HCT116 (cell line): ENCODE measurements around the gene TMC1. TPM values are rescaled to one million over a fixed set of nuclear protein-coding genes. Genes with fewer than 3 reads are reported as not detected.

ENCODE experiments used
- ATAC-seq: fragments of 200-7000 bp; cut with Tn5 transposase; 2 replicates; pipeline ENCODE4 v1.9.1; 2020; ENCODE audit warnings: mild to moderate bottlenecking, moderate library complexity
- BruUV-seq: library from RNA; stranded (reverse); fragments of 400-500 nt; replicated peaks from 2 replicates; lab custom pipeline; 2021; lab: Mats Ljungman, UMichigan
- CTCF ChIA-PET: fragments of 300-600 bp; sonication (Branson Sonifier 250); formaldehyde crosslinking; loops from one replicate; lab custom pipeline; 2021; ENCODE audit warnings: antibody characterized with exemption; lab: Charles Lee
- POLR2A ChIA-PET: fragments of 300-600, 350-600 bp; sonication (Branson Sonifier 250); formaldehyde crosslinking; loops from one replicate; lab custom pipeline; 2021; ENCODE audit warnings: antibody characterized with exemption; lab: Charles Lee
- RAD21 ChIA-PET, 2 experiments: fragments of 300-600 bp; sonication (Branson Sonifier 250); formaldehyde crosslinking; loops; one replicate each; lab custom pipeline; 2023; ENCODE audit warnings: low total read pairs in 2 of 2; ENCODE audit not compliant: uncharacterized antibody in 2 of 2, unreplicated experiment in 2 of 2, low non-redundant PET in 1 of 2; lab: Charles Lee
- DNase-seq: peaks from one replicate; pipeline ENCODE4 v3.0.0-alpha.2; 2010; ENCODE audit warnings: low read depth, low spot score
- H2AFZ ChIP-seq: fragments of 200-600 bp; shearing (Covaris generic), sonication (generic); 2 replicates; pipeline ENCODE4 v1.6.1; 2017; ENCODE audit warnings: low read depth, mixed run types, mixed read lengths, antibody characterized with exemption, low read length; ENCODE audit not compliant: poor library complexity, severe bottlenecking
- H3K27ac ChIP-seq: 2 replicates; pipeline ENCODE4 v1.5.1; 2012; ENCODE audit warnings: low read depth, low read length
- H3K27me3 ChIP-seq: fragments of 200-600 bp; sonication (generic); 2 replicates; pipeline ENCODE4 v1.6.1; 2016; ENCODE audit warnings: mixed run types, low read length, mixed read lengths; ENCODE audit not compliant: insufficient read depth
- H3K36me3 ChIP-seq, 2 experiments: fragments of 200-500 bp in 1 of 2; fragments of 200-600 bp in 1 of 2; sonication (Bioruptor generic) in 1 of 2; sonication (generic) in 1 of 2; 2 replicates each; pipeline versions ENCODE4 v1.5.1 to v1.6.1; 2014 to 2016; ENCODE audit warnings: low read length in 2 of 2, inconsistent platforms in 1 of 2, mixed read lengths in 1 of 2, mixed run types in 1 of 2; ENCODE audit not compliant: insufficient read depth in 2 of 2, control insufficient read depth in 1 of 2
- H3K4me1 ChIP-seq, 2 experiments: fragments of 200-600 bp in 1 of 2; sonication (generic) in 1 of 2; 2 replicates each; pipeline versions ENCODE4 v1.5.1 to v1.6.1; 2012 to 2017; ENCODE audit warnings: low read length in 2 of 2, inconsistent platforms in 1 of 2, mild to moderate bottlenecking in 1 of 2, mixed read lengths in 1 of 2, mixed run types in 1 of 2, moderate library complexity in 1 of 2; ENCODE audit not compliant: insufficient read depth in 2 of 2, control insufficient read depth in 1 of 2
- H3K4me2 ChIP-seq: fragments of 200-600 bp; sonication (generic); 2 replicates; pipeline ENCODE4 v1.6.1; 2017; ENCODE audit warnings: mixed run types, low read length, mixed read lengths
- H3K4me3 ChIP-seq, 2 experiments: fragments of 200-600 bp in 1 of 2; sonication (generic) in 1 of 2; replicated peaks in 1 of 2; 2 replicates each; pipeline ENCODE4 v1.5.1; 2011 to 2016; ENCODE audit warnings: low read length in 2 of 2, control low read depth in 1 of 2, low read depth in 1 of 2, mild to moderate bottlenecking in 1 of 2, mixed read lengths in 1 of 2, mixed run types in 1 of 2
- H3K79me2 ChIP-seq: fragments of 200-600 bp; sonication (generic); 2 replicates; pipeline ENCODE4 v1.6.1; 2017; ENCODE audit warnings: mild to moderate bottlenecking, mixed run types, low read length, moderate library complexity, mixed read lengths; ENCODE audit not compliant: insufficient read depth
- H3K9ac ChIP-seq: fragments of 200-600 bp; sonication (generic); 2 replicates; pipeline ENCODE4 v1.6.1; 2016; ENCODE audit warnings: low read length, mixed read lengths
- H3K9me2 ChIP-seq: fragments of 200-600 bp; sonication (generic), shearing (Covaris generic); 2 replicates; pipeline ENCODE4 v1.6.1; 2017; ENCODE audit warnings: mixed run types, mild to moderate bottlenecking, moderate library complexity; ENCODE audit not compliant: insufficient read depth
- H3K9me3 ChIP-seq, 2 experiments: fragments of 200-500 bp in 1 of 2; fragments of 200-600 bp in 1 of 2; sonication (Bioruptor generic) in 1 of 2; sonication (generic) in 1 of 2; 2 replicates each; pipeline ENCODE4 v1.6.1; 2014 to 2017; ENCODE audit warnings: low read length in 2 of 2, mixed read lengths in 2 of 2, inconsistent platforms in 1 of 2, low read depth in 1 of 2, mild to moderate bottlenecking in 1 of 2, mixed run types in 1 of 2, moderate library complexity in 1 of 2; ENCODE audit not compliant: control insufficient read depth in 1 of 2, insufficient read depth in 1 of 2
- H4K20me1 ChIP-seq: fragments of 200-600 bp; sonication (generic), shearing (Covaris generic); 2 replicates; pipeline ENCODE4 v1.6.1; 2017; ENCODE audit warnings: mixed run types, mild to moderate bottlenecking, moderate library complexity; ENCODE audit not compliant: insufficient read depth
- CEBPB ChIP-seq: IDR thresholded peaks from 2 replicates; pipeline ENCODE4 v1.6.1; 2012; ENCODE audit warnings: low read depth
- EGR1 ChIP-seq: IDR thresholded peaks from 2 replicates; pipeline ENCODE4 v1.6.1; 2012; ENCODE audit warnings: low read depth
- ELF1 ChIP-seq: IDR thresholded peaks from 2 replicates; pipeline ENCODE4 v1.6.1; 2012; ENCODE audit warnings: low read depth, borderline replicate concordance
- EZH2 ChIP-seq: fragments of 200-600 bp; sonication (generic); IDR thresholded peaks from 2 replicates; pipeline ENCODE4 v1.6.1; 2017; ENCODE audit warnings: antibody characterized with exemption, mixed run types
- FOSL1 ChIP-seq: IDR thresholded peaks from 2 replicates; pipeline ENCODE4 v1.6.1; 2012; ENCODE audit warnings: low read depth
- JUND ChIP-seq: IDR thresholded peaks from 2 replicates; pipeline ENCODE4 v1.6.1; 2012
- POLR2A ChIP-seq: IDR thresholded peaks from 2 replicates; pipeline ENCODE4 v1.7.0; 2011; ENCODE audit warnings: borderline replicate concordance; ENCODE audit not compliant: insufficient read depth, insufficient read length; ENCODE audit errors: extremely low read depth
- POLR2AphosphoS5 ChIP-seq: IDR thresholded peaks from 2 replicates; pipeline ENCODE4 v1.6.1; 2011; ENCODE audit warnings: mild to moderate bottlenecking, low read depth, low read length, moderate library complexity
- RAD21 ChIP-seq: IDR thresholded peaks from 2 replicates; pipeline ENCODE4 v1.6.1; 2012; ENCODE audit warnings: low read depth, mild to moderate bottlenecking
- SIN3A ChIP-seq: IDR thresholded peaks from 2 replicates; pipeline ENCODE4 v1.6.1; 2012; ENCODE audit warnings: low read depth
- SP1 ChIP-seq: IDR thresholded peaks from 2 replicates; pipeline ENCODE4 v1.6.1; 2012; ENCODE audit warnings: low read depth
- SRF ChIP-seq: IDR thresholded peaks from 2 replicates; pipeline ENCODE4 v1.6.1; 2012; ENCODE audit warnings: low read depth
- TCF7L2 ChIP-seq: IDR thresholded peaks from 2 replicates; pipeline ENCODE4 v1.7.0; 2011; ENCODE audit warnings: borderline replicate concordance, inconsistent platforms; ENCODE audit not compliant: insufficient read depth, insufficient read length; ENCODE audit errors: extremely low read depth
- YY1 ChIP-seq: IDR thresholded peaks from 2 replicates; pipeline ENCODE4 v1.6.1; 2011; ENCODE audit warnings: low read length, low read depth, moderate library complexity, mild to moderate bottlenecking; ENCODE audit not compliant: insufficient replicate concordance; ENCODE audit errors: extremely low read depth
- ZFX ChIP-seq: fragments of 450-650 bp; IDR thresholded peaks from 2 replicates; pipeline ENCODE4 v1.6.1; 2017
- ZNF274 ChIP-seq: fragments of 200-500 bp; sonication (Bioruptor generic); IDR thresholded peaks from 2 replicates; pipeline ENCODE4 v1.6.1; 2014; ENCODE audit warnings: mild to moderate bottlenecking, low read depth, low read length, inconsistent platforms
- intact Hi-C: fragments of 100-400 bp; cut with micrococcal nuclease; formaldehyde crosslinking; loops from 2 replicates; pipeline ENCODE4 v1.10.0; 2022
- total RNA-seq: library from RNA; stranded (reverse); gene quantifications from one replicate; pipeline ENCODE4 v1.2.1, GENCODE V29; 2021; ENCODE audit not compliant: unreplicated experiment
- TF ChIP-seq, protein P1 (sequence below): IDR thresholded peaks from 2 replicates; pipeline ENCODE4 v1.6.1; 2012
- TF ChIP-seq, protein P2 (sequence below): IDR thresholded peaks from 2 replicates; pipeline ENCODE4 v1.6.1; 2012; ENCODE audit warnings: low read depth
- TF ChIP-seq, protein P3 (sequence below): IDR thresholded peaks from 2 replicates; pipeline ENCODE4 v1.6.1; 2011; ENCODE audit warnings: mild to moderate bottlenecking, low read length, moderate library complexity; ENCODE audit not compliant: insufficient replicate concordance; ENCODE audit errors: extremely low read depth
- TF ChIP-seq, protein P4 (sequence below): IDR thresholded peaks from 2 replicates; pipeline ENCODE4 v1.6.1; 2012

Gene TMC1
- total RNA-seq, 1 experiment from 2014 or later, result 0.57 TPM

DNA sequence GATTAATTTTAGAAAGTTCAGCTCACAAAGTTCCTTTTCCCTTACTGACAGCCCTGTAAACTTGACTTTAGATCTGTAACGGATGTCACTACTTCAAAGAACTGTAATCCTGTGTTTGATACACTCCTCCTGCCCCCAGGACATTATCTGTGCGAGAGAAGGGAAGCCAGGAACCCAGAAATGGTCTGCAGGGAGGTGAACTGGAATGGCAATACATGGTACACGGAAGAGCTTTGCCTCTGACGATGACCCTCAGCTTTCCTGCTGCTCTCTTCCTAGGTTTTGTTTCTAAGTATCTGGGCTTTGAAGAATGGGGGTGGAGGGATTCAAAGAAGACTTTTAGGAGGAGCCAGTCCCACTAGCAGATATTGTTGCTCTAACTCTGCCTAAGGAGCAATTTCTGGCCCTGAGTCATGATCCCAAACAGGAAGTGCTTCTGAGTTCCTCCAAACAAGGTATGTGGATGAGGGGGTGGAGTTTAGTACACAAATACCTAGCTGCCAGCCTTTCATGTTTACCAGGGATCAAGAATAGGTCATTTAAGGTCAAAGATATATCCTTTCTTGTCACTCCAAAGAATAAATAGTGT is 43.4 kb upstream of the TMC1 start:
- no peaks in the 10 kb centered on the region for H3K36me3 ChIP-seq
- peak overlapping the region; percentile 86 for H2AFZ ChIP-seq
- H3K79me2 ChIP-seq, result no peaks in the 10 kb centered on the region
- no peaks in the 10 kb centered on the region for H4K20me1 ChIP-seq
- ATAC-seq (peak; percentile 80), DNase-seq (peak; percentile 86)
- peak overlapping the region; percentile 72 for H3K4me2 ChIP-seq
- intact Hi-C loops, result loop anchor here (1.0 to 5.0 kb wide), 4 partner anchors 36 to 115 kb away; partner anchors contain the start of gene ZFAND5
- no peaks in the 10 kb centered on the region for H3K27me3 ChIP-seq
- ChIA-PET RAD21 (interaction anchor here (1.0 to 1.6 kb wide), 2 partner anchors 33 to 113 kb away, joined by 3 read pairs; partner anchors contain the start of gene ZFAND5 (in 1 of the 2)), POLR2A (interaction anchor here (0.7 to 6.3 kb wide), 5 partner anchors 12 to 114 kb away, joined by 3 to 61 read pairs (median 4); partner anchors contain the start of gene ZFAND5), CTCF (no interaction called here)
- H3K4me3 ChIP-seq, result peak overlapping the region; percentile 19 to 30; a peak in 3 of 4 replicates
- H3K9me2 ChIP-seq, result no peaks in the 10 kb centered on the region
- peak overlapping the region; percentile 89 for H3K27ac ChIP-seq
- no peaks in the 10 kb centered on the region for H3K9me3 ChIP-seq
- H3K9ac ChIP-seq, result peak overlapping the region; percentile 53
- H3K4me1 ChIP-seq, result peaks cover 29 to 49% of the 10 kb centered on the region in 2 experiments
- BruUV-seq, result TSS peak; percentile 80
- TF ChIP-seq, protein P1, sequence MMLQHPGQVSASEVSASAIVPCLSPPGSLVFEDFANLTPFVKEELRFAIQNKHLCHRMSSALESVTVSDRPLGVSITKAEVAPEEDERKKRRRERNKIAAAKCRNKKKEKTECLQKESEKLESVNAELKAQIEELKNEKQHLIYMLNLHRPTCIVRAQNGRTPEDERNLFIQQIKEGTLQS, result no peak
- TF ChIP-seq POLR2A (no peak), ZFX (no peak), ZNF274 (no peak), CEBPB (peak; percentile 58; the same call in 1 of the 2 replicates), TCF7L2 (peak; percentile 89), RAD21 (peak; percentile 13; the same call in 1 of the 2 replicates), SP1 (peak; percentile 90), FOSL1 (peak; percentile 64; the same call in 1 of the 2 replicates), ELF1 (peak; percentile 68), EZH2 (no peak), YY1 (no peak), SRF (peak; percentile 91), EGR1 (peak; percentile 89), POLR2AphosphoS5 (peak; percentile 48; the same call in 1 of the 2 replicates), JUND (peak; percentile 81), SIN3A (peak; percentile 75; the same call in 1 of the 2 replicates)
- TF ChIP-seq, protein P2, sequence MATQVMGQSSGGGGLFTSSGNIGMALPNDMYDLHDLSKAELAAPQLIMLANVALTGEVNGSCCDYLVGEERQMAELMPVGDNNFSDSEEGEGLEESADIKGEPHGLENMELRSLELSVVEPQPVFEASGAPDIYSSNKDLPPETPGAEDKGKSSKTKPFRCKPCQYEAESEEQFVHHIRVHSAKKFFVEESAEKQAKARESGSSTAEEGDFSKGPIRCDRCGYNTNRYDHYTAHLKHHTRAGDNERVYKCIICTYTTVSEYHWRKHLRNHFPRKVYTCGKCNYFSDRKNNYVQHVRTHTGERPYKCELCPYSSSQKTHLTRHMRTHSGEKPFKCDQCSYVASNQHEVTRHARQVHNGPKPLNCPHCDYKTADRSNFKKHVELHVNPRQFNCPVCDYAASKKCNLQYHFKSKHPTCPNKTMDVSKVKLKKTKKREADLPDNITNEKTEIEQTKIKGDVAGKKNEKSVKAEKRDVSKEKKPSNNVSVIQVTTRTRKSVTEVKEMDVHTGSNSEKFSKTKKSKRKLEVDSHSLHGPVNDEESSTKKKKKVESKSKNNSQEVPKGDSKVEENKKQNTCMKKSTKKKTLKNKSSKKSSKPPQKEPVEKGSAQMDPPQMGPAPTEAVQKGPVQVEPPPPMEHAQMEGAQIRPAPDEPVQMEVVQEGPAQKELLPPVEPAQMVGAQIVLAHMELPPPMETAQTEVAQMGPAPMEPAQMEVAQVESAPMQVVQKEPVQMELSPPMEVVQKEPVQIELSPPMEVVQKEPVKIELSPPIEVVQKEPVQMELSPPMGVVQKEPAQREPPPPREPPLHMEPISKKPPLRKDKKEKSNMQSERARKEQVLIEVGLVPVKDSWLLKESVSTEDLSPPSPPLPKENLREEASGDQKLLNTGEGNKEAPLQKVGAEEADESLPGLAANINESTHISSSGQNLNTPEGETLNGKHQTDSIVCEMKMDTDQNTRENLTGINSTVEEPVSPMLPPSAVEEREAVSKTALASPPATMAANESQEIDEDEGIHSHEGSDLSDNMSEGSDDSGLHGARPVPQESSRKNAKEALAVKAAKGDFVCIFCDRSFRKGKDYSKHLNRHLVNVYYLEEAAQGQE, result no peak
- TF ChIP-seq, protein P3, sequence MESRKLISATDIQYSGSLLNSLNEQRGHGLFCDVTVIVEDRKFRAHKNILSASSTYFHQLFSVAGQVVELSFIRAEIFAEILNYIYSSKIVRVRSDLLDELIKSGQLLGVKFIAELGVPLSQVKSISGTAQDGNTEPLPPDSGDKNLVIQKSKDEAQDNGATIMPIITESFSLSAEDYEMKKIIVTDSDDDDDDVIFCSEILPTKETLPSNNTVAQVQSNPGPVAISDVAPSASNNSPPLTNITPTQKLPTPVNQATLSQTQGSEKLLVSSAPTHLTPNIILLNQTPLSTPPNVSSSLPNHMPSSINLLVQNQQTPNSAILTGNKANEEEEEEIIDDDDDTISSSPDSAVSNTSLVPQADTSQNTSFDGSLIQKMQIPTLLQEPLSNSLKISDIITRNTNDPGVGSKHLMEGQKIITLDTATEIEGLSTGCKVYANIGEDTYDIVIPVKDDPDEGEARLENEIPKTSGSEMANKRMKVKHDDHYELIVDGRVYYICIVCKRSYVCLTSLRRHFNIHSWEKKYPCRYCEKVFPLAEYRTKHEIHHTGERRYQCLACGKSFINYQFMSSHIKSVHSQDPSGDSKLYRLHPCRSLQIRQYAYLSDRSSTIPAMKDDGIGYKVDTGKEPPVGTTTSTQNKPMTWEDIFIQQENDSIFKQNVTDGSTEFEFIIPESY, result no peak
- TF ChIP-seq, protein P4, sequence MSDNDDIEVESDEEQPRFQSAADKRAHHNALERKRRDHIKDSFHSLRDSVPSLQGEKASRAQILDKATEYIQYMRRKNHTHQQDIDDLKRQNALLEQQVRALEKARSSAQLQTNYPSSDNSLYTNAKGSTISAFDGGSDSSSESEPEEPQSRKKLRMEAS, result no peak; the same call in 1 of the 2 replicates
